Stimulated activated CD8-positive, alpha-beta memory T cell treated with anti-CD3 and anti-CD28 coated beads, Interleukin-2, amount 100 ng/mL, for 1 hour (primary cell): Measurements from ENCODE around the gene MAN1B1.
A peak's percentile ranks its signal among the peaks of the same experiment; 100 is the strongest.

Experiments
- DNase-seq, 2 donors: peaks; one replicate each; pipeline ENCODE4 v3.0.0-alpha.2; 2020; ENCODE audit warnings: low read depth in 2 of 2

Gene MAN1B1

GRCh38 chr9:137145731-137146526 lies 59.1 kb downstream of the MAN1B1 start:
- DNase-seq: no peak

- DNase-seq: no peak
Observed at GRCh38 chr9:137146527-137146918, 59.7 kb downstream of the MAN1B1 start.

- DNase-seq: no peak
Observed at GRCh38 chr9:137147091-137147792, 60.5 kb downstream of the MAN1B1 start.

- DNase-seq: no peak
Observed at GRCh38 chr9:137147793-137148160, 61.0 kb downstream of the MAN1B1 start.

GRCh38 chr9:137148242-137148641 lies 61.5 kb downstream of the MAN1B1 start:
- DNase-seq: no peak

GRCh38 chr9:137148661-137149060 lies 61.9 kb downstream of the MAN1B1 start:
- no peak for DNase-seq

GRCh38 chr9:137149363-137149762 lies 62.6 kb downstream of the MAN1B1 start:
- no peak for DNase-seq

GRCh38 chr9:137149942-137150616 lies 63.3 kb downstream of the MAN1B1 start:
- no peak for DNase-seq

GRCh38 chr9:137150617-137151457 lies 64.1 kb downstream of the MAN1B1 start:
- no peak for DNase-seq

GRCh38 chr9:137152844-137153405 lies 66.1 kb downstream of the MAN1B1 start:
- DNase-seq: no peak

GRCh38 chr9:137156567-137157375 lies 70.0 kb downstream of the MAN1B1 start:
- peak; percentile 14 to 37 for DNase-seq

GRCh38 chr9:137157618-137158415 lies 71.0 kb downstream of the MAN1B1 start:
- DNase-seq: no peak

GRCh38 chr9:137158625-137159024 lies 71.8 kb downstream of the MAN1B1 start:
- no peak for DNase-seq
